Measurements from ENCODE around the gene SPEM1.

GRCh38 chr17:7406235-7406825 is 13.8 kb upstream of the SPEM1 start:
- TF ChIP-seq CTCF (IDR thresholded peaks at IDR 0.05) (no peak), POLR2A (IDR thresholded peaks at IDR 0.05) (no peak)
